OCI-LY3 (cell line): ENCODE measurements around the gene HEMK1.

Source experiments
- EZH2phosphoT487 ChIP-seq: fragments of 200-600 bp; shearing (Covaris generic); IDR thresholded peaks from 2 replicates; pipeline ENCODE4 v1.6.1; 2018; ENCODE audit warnings: antibody characterized with exemption, mixed run types, low read depth
- TF ChIP-seq, protein P1 (sequence below): fragments of 200-600, 300-600 bp; sonication (generic); IDR thresholded peaks from 2 replicates; pipeline ENCODE4 v1.5.1; 2014; ENCODE audit warnings: antibody characterized with exemption, low read length, low read depth

DNA sequence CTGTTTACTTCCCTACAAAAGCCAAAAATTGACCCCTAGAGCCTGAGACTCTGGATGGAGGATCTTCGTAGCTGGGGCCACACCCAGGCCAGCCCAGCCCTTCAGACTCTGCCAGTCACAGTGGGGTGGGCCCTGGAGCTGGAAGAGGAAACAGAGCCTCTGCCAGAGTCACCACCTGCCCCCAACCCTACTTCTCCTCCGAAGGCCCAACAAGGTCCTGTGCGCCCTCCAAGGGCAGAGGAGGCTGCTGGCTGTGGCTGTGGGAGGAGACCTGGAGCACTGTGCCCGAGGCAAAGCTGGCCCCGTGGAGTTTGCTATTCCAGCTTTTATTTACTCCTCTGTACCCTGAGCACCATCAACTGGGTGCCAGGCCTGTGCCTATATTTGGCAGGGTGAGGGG, 23.2 kb downstream of the HEMK1 start:
- TF ChIP-seq, protein P1, sequence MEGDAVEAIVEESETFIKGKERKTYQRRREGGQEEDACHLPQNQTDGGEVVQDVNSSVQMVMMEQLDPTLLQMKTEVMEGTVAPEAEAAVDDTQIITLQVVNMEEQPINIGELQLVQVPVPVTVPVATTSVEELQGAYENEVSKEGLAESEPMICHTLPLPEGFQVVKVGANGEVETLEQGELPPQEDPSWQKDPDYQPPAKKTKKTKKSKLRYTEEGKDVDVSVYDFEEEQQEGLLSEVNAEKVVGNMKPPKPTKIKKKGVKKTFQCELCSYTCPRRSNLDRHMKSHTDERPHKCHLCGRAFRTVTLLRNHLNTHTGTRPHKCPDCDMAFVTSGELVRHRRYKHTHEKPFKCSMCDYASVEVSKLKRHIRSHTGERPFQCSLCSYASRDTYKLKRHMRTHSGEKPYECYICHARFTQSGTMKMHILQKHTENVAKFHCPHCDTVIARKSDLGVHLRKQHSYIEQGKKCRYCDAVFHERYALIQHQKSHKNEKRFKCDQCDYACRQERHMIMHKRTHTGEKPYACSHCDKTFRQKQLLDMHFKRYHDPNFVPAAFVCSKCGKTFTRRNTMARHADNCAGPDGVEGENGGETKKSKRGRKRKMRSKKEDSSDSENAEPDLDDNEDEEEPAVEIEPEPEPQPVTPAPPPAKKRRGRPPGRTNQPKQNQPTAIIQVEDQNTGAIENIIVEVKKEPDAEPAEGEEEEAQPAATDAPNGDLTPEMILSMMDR, result no peak
- no peak for TF ChIP-seq EZH2phosphoT487
